GM12891 (cell line): ENCODE measurements around the gene ZDHHC5.

ENCODE experiments used
- POLR2AphosphoS5 ChIP-seq: IDR thresholded peaks from 2 replicates; pipeline ENCODE4 v1.6.1; 2011; ENCODE audit warnings: low read depth, low read length, control low read depth
- TAF1 ChIP-seq: IDR thresholded peaks from 2 replicates; pipeline ENCODE4 v1.6.1; 2011; ENCODE audit warnings: low read depth, low read length, control low read depth

DNA sequence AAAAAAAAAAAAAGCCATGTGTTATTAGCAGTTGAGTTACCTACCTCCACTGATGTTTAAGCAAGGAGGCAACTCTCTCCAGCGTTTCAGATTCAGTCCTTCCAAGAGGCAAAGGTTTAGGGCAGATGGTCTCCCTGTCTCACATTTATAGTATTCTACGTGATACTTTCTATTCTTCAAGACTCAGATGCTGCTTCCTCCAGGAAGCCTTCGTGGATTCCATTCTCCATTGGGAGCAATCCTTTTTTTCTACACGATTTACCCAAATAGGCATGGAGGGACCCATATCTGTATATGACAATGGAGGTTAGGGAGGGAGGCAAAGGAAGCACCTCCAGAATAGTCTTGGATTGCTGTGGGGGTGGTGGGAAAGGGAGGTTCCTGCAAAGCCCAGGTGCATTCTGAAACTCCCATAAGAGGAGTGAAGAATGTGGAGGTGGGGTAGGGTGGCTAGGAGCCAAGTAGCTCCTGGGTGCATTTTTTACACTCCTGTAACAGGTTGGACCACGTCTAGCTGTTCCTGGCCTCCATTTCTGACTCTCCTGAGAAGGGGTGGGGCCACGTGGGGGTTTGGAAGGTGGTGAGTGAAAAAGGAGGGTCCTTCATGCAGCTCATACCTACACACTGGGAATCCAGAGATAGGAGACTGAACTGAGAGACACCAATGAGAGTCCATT, 34.4 kb upstream of the ZDHHC5 start:
- no peak for TF ChIP-seq POLR2AphosphoS5
- no peak for TF ChIP-seq TAF1
